Endothelial cell of umbilical vein (primary cell): ENCODE data around the gene HSDL2. TPM values are rescaled to one million over a fixed set of nuclear protein-coding genes. Genes with fewer than 3 reads are reported as not detected.
A peak's percentile ranks its signal among the peaks of the same experiment; 100 is the strongest.
"Not testable (repeated sequence)": the region's sequence is repeated elsewhere in the genome, so short reads cannot be mapped to it uniquely, and the experiment has no call there.

Experiments
- BruUV-seq: library from RNA; stranded (reverse); fragments of 400-500 nt; replicated peaks from 2 replicates; lab custom pipeline; 2021; lab: Mats Ljungman, UMichigan
- CTCF ChIA-PET: fragments of 300-600, 350-600 bp; sonication (Branson Sonifier 250); formaldehyde crosslinking; loops from one replicate; lab custom pipeline; 2021; ENCODE audit warnings: antibody characterized with exemption, inconsistent platforms; lab: Charles Lee
- POLR2A ChIA-PET: fragments of 300-600, 350-600 bp; sonication (Branson Sonifier 250); formaldehyde crosslinking; loops from one replicate; lab custom pipeline; 2021; ENCODE audit warnings: antibody characterized with exemption, inconsistent platforms; lab: Charles Lee
- DNase-seq: peaks from one replicate; pipeline ENCODE4 v3.0.0-alpha.2; 2011; ENCODE audit warnings: low read depth, low spot score
- FAIRE-seq: peaks from 2 replicates; lab custom pipeline; 2011; peaks lifted over from hg19 to GRCh38; lab: Jason Lieb, UNC
- H2AFZ ChIP-seq: 2 replicates; pipeline ENCODE4 v1.6.0; 2012; ENCODE audit warnings: low read depth, low read length, control low read depth, inconsistent platforms
- H3K27ac ChIP-seq: 2 replicates; pipeline ENCODE4 v1.5.1; 2011; ENCODE audit warnings: low read depth, mild to moderate bottlenecking, control low read depth, low read length, moderate library complexity; ENCODE audit not compliant: insufficient read depth
- H3K27me3 ChIP-seq, 2 experiments: 2 replicates each; pipeline versions ENCODE4 v1.6.0 to v1.6.1; 2011; ENCODE audit warnings: low read length in 2 of 2, mixed read lengths in 1 of 2; ENCODE audit not compliant: control insufficient read depth in 2 of 2, insufficient read depth in 2 of 2
- H3K36me3 ChIP-seq, 2 experiments: 2 replicates in 1 of 2; 3 replicates in 1 of 2; pipeline ENCODE4 v1.5.1; 2011; ENCODE audit warnings: low read length in 2 of 2, mild to moderate bottlenecking in 1 of 2, moderate library complexity in 1 of 2; ENCODE audit not compliant: control insufficient read depth in 2 of 2, insufficient read depth in 2 of 2; ENCODE audit errors: extremely low read depth in 1 of 2
- H3K4me1 ChIP-seq: 3 replicates; pipeline ENCODE4 v1.5.1; 2011; ENCODE audit warnings: mild to moderate bottlenecking, low read length; ENCODE audit not compliant: control insufficient read depth, insufficient read depth; ENCODE audit errors: extremely low read depth
- H3K4me2 ChIP-seq: 2 replicates; pipeline ENCODE4 v1.6.1; 2011; ENCODE audit warnings: low read length, control low read depth, mixed read lengths; ENCODE audit not compliant: insufficient read depth
- H3K4me3 ChIP-seq, 3 experiments: fragments of 200-600 bp in 1 of 3; sonication (generic), shearing (Covaris generic) in 1 of 3; replicated peaks in 1 of 3; 2 replicates each; pipeline ENCODE4 v1.5.1; 2011 to 2016; ENCODE audit warnings: control low read depth in 3 of 3, low read length in 3 of 3, mild to moderate bottlenecking in 2 of 3, inconsistent platforms in 1 of 3, low read depth in 1 of 3, moderate library complexity in 1 of 3; ENCODE audit not compliant: insufficient read depth in 1 of 3
- H3K79me2 ChIP-seq: 2 replicates; pipeline ENCODE4 v1.6.0; 2012; ENCODE audit warnings: low read length, inconsistent platforms; ENCODE audit not compliant: control insufficient read depth, insufficient read depth
- H3K9ac ChIP-seq: replicated peaks from 2 replicates; pipeline ENCODE3; 2011; ENCODE audit warnings: low read length, control low read depth; ENCODE audit not compliant: insufficient read depth; ENCODE audit errors: extremely low read depth
- H3K9me1 ChIP-seq: replicated peaks from 3 replicates; pipeline ENCODE4 v1.6.0; 2011; ENCODE audit warnings: mild to moderate bottlenecking, low read length; ENCODE audit not compliant: control insufficient read depth, insufficient read depth; ENCODE audit errors: extremely low read depth
- H3K9me3 ChIP-seq: replicated peaks from 2 replicates; pipeline ENCODE4 v1.5.1; 2012; ENCODE audit warnings: low read length, inconsistent platforms; ENCODE audit not compliant: control insufficient read depth, insufficient read depth
- H4K20me1 ChIP-seq: replicated peaks from 2 replicates; pipeline ENCODE3; 2011; ENCODE audit warnings: mild to moderate bottlenecking, low read length; ENCODE audit not compliant: control insufficient read depth, insufficient read depth; ENCODE audit errors: extremely low read depth
- CTCF ChIP-seq, 2 donors: IDR thresholded peaks; 1 replicate in 1 of 2; 2 replicates in 1 of 2; pipeline ENCODE4 v1.5.1; 2011; ENCODE audit warnings: low read length in 2 of 2, mild to moderate bottlenecking in 2 of 2, moderate library complexity in 2 of 2, control low read depth in 1 of 2, inconsistent platforms in 1 of 2, low read depth in 1 of 2; ENCODE audit not compliant: insufficient read depth in 1 of 2; ENCODE audit errors: extremely low read depth in 1 of 2
- EZH2 ChIP-seq: IDR thresholded peaks from 2 replicates; pipeline ENCODE4 v1.6.1; 2012; ENCODE audit warnings: borderline replicate concordance, low read depth, mild to moderate bottlenecking, moderate library complexity, low read length, inconsistent platforms; ENCODE audit not compliant: severe bottlenecking
- JUN ChIP-seq: IDR thresholded peaks from 2 replicates; pipeline ENCODE4 v1.6.1; 2011; ENCODE audit warnings: borderline replicate concordance, low read depth; ENCODE audit not compliant: insufficient read length, insufficient read depth
- MYC ChIP-seq: IDR thresholded peaks from one replicate; pipeline ENCODE4 v1.6.1; 2011; ENCODE audit warnings: mild to moderate bottlenecking, low read depth, low read length
- POLR2A ChIP-seq: IDR thresholded peaks from 2 replicates; pipeline ENCODE4 v1.6.1; 2012; ENCODE audit warnings: low read depth, mild to moderate bottlenecking, control low read depth, low read length
- dilution Hi-C: fragments of 300-500 bp; cut with MboI; formaldehyde crosslinking; loops from one replicate; pipeline ENCODE4 v1.15.0; 2019; ENCODE audit warnings: low sequenced_read_pairs; ENCODE audit not compliant: extremely low pct_ligation_motif_present
- intact Hi-C: fragments of 100-400 bp; cut with micrococcal nuclease; formaldehyde crosslinking; loops from one replicate; pipeline ENCODE4 v1.10.0; 2022
- polyA plus RNA-seq, 4 experiments: library from polyadenylated mRNA; depleted of rRNA in 3 of 4; stranded (reverse) in 3 of 4; unstranded in 1 of 4; fragments of >200 nt; gene quantifications; 2 replicates each; pipeline versions ENCODE4 v1.2.1 to v1.2.3, GENCODE V29; 2011 to 2012; ENCODE audit warnings: missing spikeins in 1 of 4
- total RNA-seq: library from RNA; stranded (reverse); gene quantifications from 2 replicates; pipeline ENCODE4 v1.2.3, GENCODE V29; 2021

The HSDL2 gene
- total and polyA plus RNA-seq, 2 donors (not counting 3 experiments of a cell fraction or from before 2014, with no cell fraction given) = 5.6 to 22.1 TPM

- Histone ChIP-seq H3K9me1 (no peaks in the 10 kb centered on the region), H4K20me1 (no peaks in the 10 kb centered on the region), H3K4me3 (no peak overlapping the region), H3K9ac (no peak overlapping the region), H3K79me2 (no peaks in the 10 kb centered on the region), H3K4me2 (no peak overlapping the region), H3K9me3 (no peaks in the 10 kb centered on the region), H3K36me3 (no peaks in the 10 kb centered on the region), H3K4me1 (peaks cover 4% of the 10 kb centered on the region), H2AFZ (no peak overlapping the region), H3K27me3 (no peaks in the 10 kb centered on the region), H3K27ac (no peak overlapping the region)
- TF ChIP-seq MYC (no peak), CTCF (IDR thresholded peaks at IDR 0.05; ENCODE audit: extremely low read depth in 1 of 2, insufficient read depth in 1 of 2, low read depth in 1 of 2, low read length in 2 of 2) (peak in 1 of 2 donors; percentile 10)
- dilution Hi-C loops (no loop called here), intact Hi-C loops (loop anchor here (1.0 to 10.0 kb wide), 4 partner anchors 249 to 767 kb away; partner anchors contain the start of gene PTGR1)
- POLR2A ChIA-PET = no interaction called here
- DNase-seq = peak; percentile 55
- no TSS peak for BruUV-seq
- FAIRE-seq = peak; percentile 66
- CTCF ChIA-PET = interaction anchor here (1.2 to 5.0 kb wide), 12 partner anchors 10 to 601 kb away, joined by 3 to 81 read pairs (median 12); no protein-coding TSS in a partner anchor
Measured at GRCh38 chr9:112361601-112362000, 18.3 kb upstream of the HSDL2 start.

GRCh38 chr9:112364761-112365160, 15.1 kb upstream of the HSDL2 start:
- Histone ChIP-seq H3K27ac (no peak overlapping the region), H3K4me3 (no peak overlapping the region), H3K4me1 (peaks cover 4% of the 10 kb centered on the region), H3K4me2 (no peak overlapping the region), H4K20me1 (no peaks in the 10 kb centered on the region), H3K9me3 (no peaks in the 10 kb centered on the region), H3K9me1 (no peaks in the 10 kb centered on the region), H3K79me2 (no peaks in the 10 kb centered on the region), H3K9ac (no peak overlapping the region), H2AFZ (no peak overlapping the region), H3K27me3 (no peaks in the 10 kb centered on the region), H3K36me3 (no peaks in the 10 kb centered on the region)
- dilution Hi-C loops (no loop called here), intact Hi-C loops (loop anchor here (10.0 kb wide), 1 partner anchor 770 kb away; the partner anchor contains the start of gene PTGR1)
- no TSS peak for BruUV-seq
- CTCF ChIA-PET = interaction anchor here (1.0 to 1.4 kb wide), 3 partner anchors 20 to 267 kb away, joined by 3 to 4 read pairs (median 3); no protein-coding TSS in a partner anchor
- POLR2A ChIA-PET = no interaction called here
- DNase-seq = no peak
- FAIRE-seq = no peak
- TF ChIP-seq JUN (no peak), POLR2A (no peak), EZH2 (no peak), CTCF (IDR thresholded peaks at IDR 0.05; ENCODE audit: extremely low read depth in 1 of 2, insufficient read depth in 1 of 2, low read depth in 1 of 2, low read length in 2 of 2) (no peak)

- H3K36me3 ChIP-seq, H3K9me3 ChIP-seq, BruUV-seq, H4K20me1 ChIP-seq, H3K27me3 ChIP-seq, POLR2A ChIA-PET, H3K9ac ChIP-seq, dilution Hi-C loops, H2AFZ ChIP-seq, H3K9me1 ChIP-seq, H3K4me1 ChIP-seq, H3K4me2 ChIP-seq, H3K27ac ChIP-seq, DNase-seq, FAIRE-seq, H3K79me2 ChIP-seq, H3K4me3 ChIP-seq: not testable (repeated sequence)
- intact Hi-C loops = loop anchor here (10.0 kb wide), 1 partner anchor 770 kb away; the partner anchor contains the start of gene PTGR1
- CTCF ChIA-PET = interaction anchor here (1.0 to 3.0 kb wide), 3 partner anchors 20 to 268 kb away, joined by 3 to 14 read pairs (median 3); no protein-coding TSS in a partner anchor
Measured at GRCh38 chr9:112365257-112365656, 14.7 kb upstream of the HSDL2 start.
